ENCODE data around the gene MED15. TPM values are rescaled to one million over a fixed set of nuclear protein-coding genes. Genes with fewer than 3 reads are reported as not detected.

Gene MED15
- total RNA-seq, 1 donor from 2014 or later, result 104 TPM

- Mint-ChIP-seq H3K27ac (ENCODE audit: unreplicated experiment) (no peak overlapping the region), H3K36me3 (ENCODE audit: unreplicated experiment) (peaks cover 33% of the 10 kb centered on the region), H3K4me3 (ENCODE audit: unreplicated experiment) (no peak overlapping the region), H3K4me1 (ENCODE audit: unreplicated experiment) (peaks cover 4% of the 10 kb centered on the region), H3K27me3 (ENCODE audit: unreplicated experiment) (no peaks in the 10 kb centered on the region), H3K9me3 (ENCODE audit: unreplicated experiment) (no peaks in the 10 kb centered on the region)
- no peak for TF ChIP-seq CTCF (IDR thresholded peaks at IDR 0.05)
- DNase-seq (ENCODE audit: extremely low spot score, unreplicated experiment), result no peak
Measured at GRCh38 chr22:20484948-20485683, 22.3 kb upstream of the MED15 start.

- no peak overlapping the region for H3K27ac Mint-ChIP-seq (ENCODE audit: unreplicated experiment)
- H3K4me1 Mint-ChIP-seq (ENCODE audit: unreplicated experiment), result peaks cover 4% of the 10 kb centered on the region
- no peak for DNase-seq (ENCODE audit: extremely low spot score, unreplicated experiment)
- peaks cover 33% of the 10 kb centered on the region for H3K36me3 Mint-ChIP-seq (ENCODE audit: unreplicated experiment)
- H3K27me3 Mint-ChIP-seq (ENCODE audit: unreplicated experiment), result no peaks in the 10 kb centered on the region
- H3K9me3 Mint-ChIP-seq (ENCODE audit: unreplicated experiment), result no peaks in the 10 kb centered on the region
- TF ChIP-seq CTCF (IDR thresholded peaks at IDR 0.05), result no peak
- no peak overlapping the region for H3K4me3 Mint-ChIP-seq (ENCODE audit: unreplicated experiment)
Measured at GRCh38 chr22:20486229-20486628, 21.2 kb upstream of the MED15 start.

DNA sequence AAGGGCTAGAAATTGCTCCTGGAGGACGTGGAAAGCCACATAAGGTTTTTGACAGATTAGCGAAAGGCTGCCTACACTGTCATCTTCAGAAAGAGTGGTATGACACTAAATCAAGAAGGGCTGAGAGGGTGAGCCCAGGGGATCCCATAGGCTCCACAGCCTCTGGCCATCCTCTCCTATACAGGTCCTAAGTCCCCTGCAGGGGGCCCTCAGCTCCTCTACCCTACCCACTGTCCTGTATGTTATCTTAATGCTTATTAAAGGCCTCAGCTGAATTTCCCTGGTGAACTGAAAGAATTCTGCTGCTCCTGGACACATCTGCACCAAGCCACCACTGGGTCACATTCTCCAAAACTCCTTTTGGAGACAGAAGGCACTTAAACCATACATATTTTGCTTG lies 19.7 kb upstream of the MED15 start:
- no peak for TF ChIP-seq CTCF (IDR thresholded peaks at IDR 0.05)
- Mint-ChIP-seq H3K9me3 (ENCODE audit: unreplicated experiment) (no peaks in the 10 kb centered on the region), H3K4me1 (ENCODE audit: unreplicated experiment) (peaks cover 11% of the 10 kb centered on the region), H3K36me3 (ENCODE audit: unreplicated experiment) (peaks cover 33% of the 10 kb centered on the region), H3K4me3 (ENCODE audit: unreplicated experiment) (no peak overlapping the region), H3K27ac (ENCODE audit: unreplicated experiment) (no peak overlapping the region), H3K27me3 (ENCODE audit: unreplicated experiment) (no peaks in the 10 kb centered on the region)
- DNase-seq (ENCODE audit: extremely low spot score, unreplicated experiment), result no peak

DNA sequence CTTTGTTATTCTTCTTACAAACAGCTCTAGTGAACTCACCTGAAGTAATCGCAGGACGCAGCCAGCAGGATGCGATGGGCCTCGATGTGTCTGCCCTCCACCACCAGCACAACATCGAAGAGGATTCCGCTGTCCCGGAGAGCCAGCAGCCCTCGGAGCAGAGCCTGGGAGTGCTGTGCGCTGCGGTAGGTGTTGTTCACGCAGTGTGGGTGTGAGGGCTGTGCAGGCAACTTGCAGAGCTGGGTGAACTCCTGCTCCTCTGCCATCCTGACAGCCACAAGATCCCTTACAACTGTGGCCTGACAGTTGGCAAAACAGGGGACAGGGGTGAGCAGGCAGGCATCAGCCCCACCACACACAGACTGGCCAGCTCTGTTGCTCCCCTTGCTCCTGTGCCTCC lies 18.5 kb upstream of the MED15 start:
- no peak overlapping the region for H3K4me3 Mint-ChIP-seq (ENCODE audit: unreplicated experiment)
- H3K9me3 Mint-ChIP-seq (ENCODE audit: unreplicated experiment), result no peaks in the 10 kb centered on the region
- H3K27ac Mint-ChIP-seq (ENCODE audit: unreplicated experiment), result no peak overlapping the region
- TF ChIP-seq CTCF (IDR thresholded peaks at IDR 0.05), result no peak
- H3K4me1 Mint-ChIP-seq (ENCODE audit: unreplicated experiment), result peaks cover 16% of the 10 kb centered on the region
- no peaks in the 10 kb centered on the region for H3K27me3 Mint-ChIP-seq (ENCODE audit: unreplicated experiment)
- no peak for DNase-seq (ENCODE audit: extremely low spot score, unreplicated experiment)
- H3K36me3 Mint-ChIP-seq (ENCODE audit: unreplicated experiment), result peaks cover 24% of the 10 kb centered on the region

DNA sequence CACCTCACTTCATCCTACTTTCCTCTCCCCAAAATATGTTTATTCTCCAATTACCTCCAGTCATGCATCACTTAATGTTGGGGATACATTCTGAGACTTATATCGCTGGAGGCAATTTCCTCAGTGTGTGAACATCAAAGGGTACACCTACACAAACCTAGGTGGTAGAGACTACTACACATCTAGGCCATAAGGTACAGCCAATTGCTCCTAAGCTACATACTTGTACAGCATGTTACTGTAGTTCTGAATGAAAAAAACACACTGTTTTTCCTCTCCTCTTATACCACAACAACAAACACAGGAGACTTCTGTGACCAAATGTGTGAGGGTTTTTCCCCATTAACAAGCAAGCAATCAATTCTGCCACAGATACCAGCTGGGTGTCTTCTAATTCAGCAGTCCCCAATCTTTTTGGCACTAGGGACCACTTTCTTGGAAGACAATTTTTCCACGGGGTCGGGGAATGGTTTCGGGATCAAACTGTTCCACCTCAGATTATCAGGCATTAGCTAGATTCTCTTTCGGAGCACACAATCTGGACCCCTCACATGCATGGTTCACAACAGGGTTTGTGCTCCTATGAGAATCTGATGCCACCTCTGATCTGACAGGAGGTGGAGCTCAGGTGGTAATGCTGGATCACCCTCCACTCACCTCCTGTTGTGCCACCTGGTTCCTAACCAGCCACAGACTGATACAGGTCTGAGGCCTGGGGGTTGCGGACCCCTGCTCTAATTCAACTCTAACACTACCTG lies 17.0 kb upstream of the MED15 start:
- peaks cover 25% of the 10 kb centered on the region for H3K4me1 Mint-ChIP-seq (ENCODE audit: unreplicated experiment)
- H3K4me3 Mint-ChIP-seq (ENCODE audit: unreplicated experiment), result no peak overlapping the region
- H3K9me3 Mint-ChIP-seq (ENCODE audit: unreplicated experiment), result no peaks in the 10 kb centered on the region
- no peak overlapping the region for H3K27ac Mint-ChIP-seq (ENCODE audit: unreplicated experiment)
- peaks cover 19% of the 10 kb centered on the region for H3K36me3 Mint-ChIP-seq (ENCODE audit: unreplicated experiment)
- no peak for TF ChIP-seq CTCF (IDR thresholded peaks at IDR 0.05)
- no peaks in the 10 kb centered on the region for H3K27me3 Mint-ChIP-seq (ENCODE audit: unreplicated experiment)
- DNase-seq (ENCODE audit: extremely low spot score, unreplicated experiment), result no peak

All from osteocyte (in vitro differentiated cells).